NB4 (cell line): ENCODE measurements around the gene SETD3.

Source experiments
- DNase-seq: peaks from one replicate; pipeline ENCODE4 v3.0.0; 2010; ENCODE audit warnings: low read depth
- H3K4me3 ChIP-seq: one replicate; pipeline ENCODE4 v1.5.1; 2011; ENCODE audit warnings: mild to moderate bottlenecking, low read depth, low read length, moderate library complexity
- MYC ChIP-seq: IDR thresholded peaks from 2 replicates; pipeline ENCODE4 v1.6.1; 2011; ENCODE audit warnings: low read depth, low read length
- POLR2A ChIP-seq: IDR thresholded peaks from 2 replicates; pipeline ENCODE4 v1.6.1; 2011; ENCODE audit warnings: mild to moderate bottlenecking; ENCODE audit not compliant: insufficient read length; ENCODE audit errors: extremely low read depth
- TF ChIP-seq, protein P1 (sequence below): IDR thresholded peaks from 2 replicates; pipeline ENCODE4 v1.6.1; 2011; ENCODE audit warnings: low read depth, low read length
- TF ChIP-seq, protein P2 (sequence below): IDR thresholded peaks from one replicate; pipeline ENCODE4 v1.5.1; 2012; ENCODE audit warnings: low read depth, low read length

SETD3 gene

DNA sequence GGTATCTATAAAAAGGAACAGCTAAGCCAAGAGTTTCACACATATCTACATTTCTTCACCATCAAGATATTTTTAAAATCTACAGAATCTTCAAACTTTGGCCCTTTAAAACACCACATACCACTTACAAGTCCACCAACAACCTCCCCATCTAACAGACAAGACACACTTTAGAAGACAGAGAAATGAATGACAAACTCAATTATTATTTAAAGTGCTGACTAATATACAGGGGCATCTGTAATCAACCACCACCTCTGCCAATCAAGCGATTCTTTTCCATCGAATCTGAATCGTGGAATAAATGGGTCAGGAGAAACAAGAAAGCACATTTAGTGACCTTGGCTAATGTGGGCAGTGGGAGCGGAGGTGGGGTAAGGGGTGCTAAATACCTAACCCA, 7.7 kb downstream of the SETD3 start:
- TF ChIP-seq, protein P1, sequence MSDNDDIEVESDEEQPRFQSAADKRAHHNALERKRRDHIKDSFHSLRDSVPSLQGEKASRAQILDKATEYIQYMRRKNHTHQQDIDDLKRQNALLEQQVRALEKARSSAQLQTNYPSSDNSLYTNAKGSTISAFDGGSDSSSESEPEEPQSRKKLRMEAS = no peak
- TF ChIP-seq MYC = no peak
- TF ChIP-seq POLR2A = no peak
- TF ChIP-seq, protein P2, sequence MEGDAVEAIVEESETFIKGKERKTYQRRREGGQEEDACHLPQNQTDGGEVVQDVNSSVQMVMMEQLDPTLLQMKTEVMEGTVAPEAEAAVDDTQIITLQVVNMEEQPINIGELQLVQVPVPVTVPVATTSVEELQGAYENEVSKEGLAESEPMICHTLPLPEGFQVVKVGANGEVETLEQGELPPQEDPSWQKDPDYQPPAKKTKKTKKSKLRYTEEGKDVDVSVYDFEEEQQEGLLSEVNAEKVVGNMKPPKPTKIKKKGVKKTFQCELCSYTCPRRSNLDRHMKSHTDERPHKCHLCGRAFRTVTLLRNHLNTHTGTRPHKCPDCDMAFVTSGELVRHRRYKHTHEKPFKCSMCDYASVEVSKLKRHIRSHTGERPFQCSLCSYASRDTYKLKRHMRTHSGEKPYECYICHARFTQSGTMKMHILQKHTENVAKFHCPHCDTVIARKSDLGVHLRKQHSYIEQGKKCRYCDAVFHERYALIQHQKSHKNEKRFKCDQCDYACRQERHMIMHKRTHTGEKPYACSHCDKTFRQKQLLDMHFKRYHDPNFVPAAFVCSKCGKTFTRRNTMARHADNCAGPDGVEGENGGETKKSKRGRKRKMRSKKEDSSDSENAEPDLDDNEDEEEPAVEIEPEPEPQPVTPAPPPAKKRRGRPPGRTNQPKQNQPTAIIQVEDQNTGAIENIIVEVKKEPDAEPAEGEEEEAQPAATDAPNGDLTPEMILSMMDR = no peak
- H3K4me3 ChIP-seq = no peak overlapping the region
- DNase-seq = no peak

DNA sequence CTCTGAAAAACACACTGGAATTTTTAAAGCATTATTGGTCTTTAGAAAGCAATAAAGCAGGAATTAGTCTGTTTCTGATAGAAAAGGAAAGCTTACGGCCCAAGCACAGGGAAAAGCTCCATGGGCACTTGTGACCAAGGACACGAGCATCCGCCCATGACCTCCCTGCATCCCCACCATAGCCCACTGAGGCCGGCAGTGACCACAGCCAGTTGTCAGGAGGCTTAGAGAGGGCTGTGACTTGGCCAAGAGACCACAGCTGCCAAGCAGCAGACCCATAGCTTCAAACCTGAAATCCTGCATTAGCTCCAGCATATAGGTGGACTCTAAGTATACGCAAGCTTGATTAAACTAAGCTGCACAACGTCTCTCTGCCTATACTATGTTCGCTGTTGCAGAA, 8.9 kb downstream of the SETD3 start:
- no peak overlapping the region for H3K4me3 ChIP-seq
- TF ChIP-seq MYC (no peak), POLR2A (no peak)
- TF ChIP-seq, protein P1 = no peak
- TF ChIP-seq, protein P2 = no peak
- DNase-seq = no peak

DNA sequence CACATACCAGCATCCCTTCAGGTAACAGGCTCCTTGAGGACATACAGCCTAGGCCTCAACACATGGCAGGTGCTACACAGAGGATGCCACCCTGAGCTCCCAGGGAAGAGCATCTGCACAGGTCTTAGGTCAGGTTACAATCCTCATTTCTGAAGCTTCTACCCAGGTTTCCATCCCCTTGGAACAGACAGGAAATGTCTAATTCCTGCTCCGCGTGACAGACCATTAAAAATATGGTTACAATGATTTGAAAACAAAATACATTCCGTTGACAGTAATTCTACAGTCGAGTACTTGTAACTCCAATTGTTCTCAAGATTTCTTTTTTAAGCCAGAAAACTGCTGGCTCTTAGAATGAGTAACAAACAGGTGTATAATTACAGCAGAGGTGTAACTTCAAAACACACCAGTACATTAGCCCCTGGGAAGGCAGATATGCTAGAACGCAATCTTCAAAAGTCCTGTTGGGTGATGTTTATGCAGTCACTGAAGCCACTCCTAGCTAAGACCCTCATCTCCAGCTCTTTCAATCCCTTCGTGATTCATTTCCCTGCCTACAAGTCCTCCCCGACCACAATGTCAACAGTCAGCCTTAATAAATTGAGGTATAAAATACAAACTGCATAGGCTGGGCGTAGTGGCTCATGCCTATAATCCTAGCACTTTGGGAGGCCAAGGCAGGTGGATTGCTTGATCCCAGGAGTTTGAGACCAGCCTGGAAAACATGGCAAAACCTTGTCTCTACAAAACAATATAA, 11.6 kb downstream of the SETD3 start:
- H3K4me3 ChIP-seq = no peak overlapping the region
- TF ChIP-seq, protein P1 = no peak
- TF ChIP-seq, protein P2 = no peak
- TF ChIP-seq MYC (no peak), POLR2A (no peak)
- DNase-seq = peak; percentile 14

DNA sequence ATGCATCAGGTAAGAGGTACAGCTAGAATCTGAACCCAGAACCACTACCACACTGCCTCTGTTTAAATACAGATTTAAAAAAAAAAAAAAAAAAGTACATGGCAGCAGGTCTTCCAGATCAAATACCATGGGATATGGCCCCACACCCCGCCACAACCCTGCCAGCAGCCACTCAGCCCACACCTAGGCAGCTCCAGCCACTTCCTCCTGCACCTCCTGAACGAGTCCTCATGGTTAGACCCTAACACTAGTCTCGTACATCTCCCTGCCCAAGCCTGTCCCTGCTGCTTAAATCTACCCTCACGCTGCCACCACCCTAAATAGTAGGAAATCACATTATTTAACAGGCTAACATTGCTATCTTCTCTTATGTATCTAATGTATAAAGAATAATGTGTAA, 12.6 kb downstream of the SETD3 start:
- TF ChIP-seq POLR2A (no peak), MYC (no peak)
- TF ChIP-seq, protein P2 = no peak
- TF ChIP-seq, protein P1 = no peak

DNA sequence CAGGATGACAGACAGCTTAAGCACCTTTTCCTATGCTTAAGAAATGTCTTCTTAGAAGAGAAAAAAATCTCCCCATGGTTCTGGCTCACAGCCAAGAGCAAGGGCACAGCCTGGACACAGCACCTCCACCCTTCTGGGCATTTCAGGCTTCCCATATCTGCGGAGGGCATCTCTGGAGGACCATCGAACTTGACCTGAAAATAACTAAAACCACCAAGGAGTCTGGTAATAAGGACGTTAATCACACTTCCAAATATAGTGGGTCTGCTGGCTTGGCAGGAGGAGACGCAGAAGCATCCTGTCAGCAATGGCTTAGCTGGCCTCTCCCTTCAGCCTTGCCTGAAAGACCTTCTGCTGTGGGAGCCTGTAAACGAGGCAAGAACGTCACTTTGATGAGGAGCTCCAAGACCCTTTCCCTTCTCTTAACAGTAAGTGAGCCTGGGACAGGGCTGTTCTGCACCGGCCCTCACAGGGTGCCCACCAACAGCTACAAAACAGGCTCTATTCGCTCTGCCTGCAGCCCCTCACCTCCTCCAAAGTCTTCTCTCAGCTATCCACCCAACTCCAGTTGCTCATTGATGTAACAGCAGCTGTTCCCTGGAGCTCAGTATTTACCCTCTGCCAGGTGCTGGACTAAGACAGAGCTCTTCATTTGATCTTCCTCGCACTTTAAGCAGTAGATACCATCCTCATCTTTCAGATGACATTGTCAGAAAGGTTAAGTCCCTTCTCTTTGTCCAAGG, 13.2 kb downstream of the SETD3 start:
- no peak for DNase-seq
- no peak overlapping the region for H3K4me3 ChIP-seq
- TF ChIP-seq MYC (no peak), POLR2A (no peak)
- TF ChIP-seq, protein P1 = no peak
- TF ChIP-seq, protein P2 = no peak

More for the DNA sequence above, 12.6 kb downstream of the SETD3 start:
- peak; percentile 6 for DNase-seq
- H3K4me3 ChIP-seq = no peak overlapping the region
